HG03066 (cell line): ENCODE data around the gene SLC4A3.
A peak's percentile ranks its signal among the peaks of the same experiment; 100 is the strongest.
"Not testable (repeated sequence)": the region's sequence is repeated elsewhere in the genome, so short reads cannot be mapped to it uniquely, and the experiment has no call there.

ENCODE experiments used
- ATAC-seq: cut with Tn5 transposase; IDR thresholded peaks from one replicate; pipeline ENCODE4 v1.9.1; 2021; ENCODE audit warnings: low read depth; ENCODE audit not compliant: unreplicated experiment

SLC4A3 gene

GRCh38 chr2:219672406-219672805 is 45.0 kb downstream of the SLC4A3 start:
- no peak for ATAC-seq

GRCh38 chr2:219675221-219675620 is 47.8 kb downstream of the SLC4A3 start:
- ATAC-seq, result no peak

- no peak for ATAC-seq
Measured at GRCh38 chr2:219676586-219676985, 49.2 kb downstream of the SLC4A3 start.

GRCh38 chr2:219679041-219679440 is 51.6 kb downstream of the SLC4A3 start:
- ATAC-seq, result no peak

- ATAC-seq, result no peak
Measured at GRCh38 chr2:219679571-219679970, 52.1 kb downstream of the SLC4A3 start.

GRCh38 chr2:219680958-219681693 is 53.7 kb downstream of the SLC4A3 start:
- no peak for ATAC-seq

GRCh38 chr2:219681694-219682300 is 54.4 kb downstream of the SLC4A3 start:
- ATAC-seq, result no peak

- ATAC-seq, result not testable (repeated sequence)
Measured at GRCh38 chr2:219683474-219683873, 56.0 kb downstream of the SLC4A3 start.

- ATAC-seq, result peak; percentile 97
Measured at GRCh38 chr2:219684721-219685689, 57.6 kb downstream of the SLC4A3 start.

GRCh38 chr2:219687272-219687671 is 59.8 kb downstream of the SLC4A3 start:
- ATAC-seq, result no peak

- ATAC-seq, result no peak
Measured at GRCh38 chr2:219687882-219688559, 60.6 kb downstream of the SLC4A3 start.

GRCh38 chr2:219688560-219689445 is 61.4 kb downstream of the SLC4A3 start:
- no peak for ATAC-seq

GRCh38 chr2:219689676-219690628 is 62.5 kb downstream of the SLC4A3 start:
- ATAC-seq, result no peak

- ATAC-seq, result no peak
Measured at GRCh38 chr2:219691571-219691970, 64.1 kb downstream of the SLC4A3 start.
